ENCODE results near the gene DDX1.

DNA sequence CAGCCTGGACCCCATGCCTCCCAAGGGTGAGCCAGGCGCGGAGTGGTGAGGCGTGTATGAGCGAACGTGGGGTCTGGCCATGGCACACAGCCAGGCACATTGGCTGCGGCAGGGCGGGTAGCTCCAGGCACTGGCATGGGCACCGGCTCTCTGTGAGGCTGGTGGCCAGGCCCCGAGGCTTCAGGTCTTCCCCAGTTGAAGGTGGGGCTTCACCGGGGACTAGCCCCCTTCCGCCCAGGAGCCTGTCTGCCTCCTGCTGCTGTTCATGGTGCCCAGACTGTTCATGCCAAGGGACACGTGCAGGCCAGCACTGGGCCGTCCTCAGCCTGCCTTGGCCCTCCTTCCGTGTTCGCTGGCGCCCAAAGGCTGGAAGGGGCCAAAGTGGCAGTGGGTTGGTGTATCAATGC is 26.8 kb downstream of the DDX1 start:
- TF ChIP-seq CTCF (conservative IDR thresholded peaks at IDR 0.05; ENCODE audit: low read depth in 2 of 2) (no peak), POLR2AphosphoS5 (IDR thresholded peaks at IDR 0.05; ENCODE audit: low read depth) (no peak), EZH2 (IDR thresholded peaks at IDR 0.05; ENCODE audit: low read depth, unreplicated experiment) (no peak), ZNF331 (CRISPR knock-in tag; IDR thresholded peaks at IDR 0.05; ENCODE audit: low read depth) (no peak), EZH2phosphoT487 (IDR thresholded peaks at IDR 0.05; ENCODE audit: unreplicated experiment) (no peak), CREB1 (CRISPR knock-in tag; IDR thresholded peaks at IDR 0.05; ENCODE audit: low read depth) (no peak)
- TF ChIP-seq, protein P1, sequence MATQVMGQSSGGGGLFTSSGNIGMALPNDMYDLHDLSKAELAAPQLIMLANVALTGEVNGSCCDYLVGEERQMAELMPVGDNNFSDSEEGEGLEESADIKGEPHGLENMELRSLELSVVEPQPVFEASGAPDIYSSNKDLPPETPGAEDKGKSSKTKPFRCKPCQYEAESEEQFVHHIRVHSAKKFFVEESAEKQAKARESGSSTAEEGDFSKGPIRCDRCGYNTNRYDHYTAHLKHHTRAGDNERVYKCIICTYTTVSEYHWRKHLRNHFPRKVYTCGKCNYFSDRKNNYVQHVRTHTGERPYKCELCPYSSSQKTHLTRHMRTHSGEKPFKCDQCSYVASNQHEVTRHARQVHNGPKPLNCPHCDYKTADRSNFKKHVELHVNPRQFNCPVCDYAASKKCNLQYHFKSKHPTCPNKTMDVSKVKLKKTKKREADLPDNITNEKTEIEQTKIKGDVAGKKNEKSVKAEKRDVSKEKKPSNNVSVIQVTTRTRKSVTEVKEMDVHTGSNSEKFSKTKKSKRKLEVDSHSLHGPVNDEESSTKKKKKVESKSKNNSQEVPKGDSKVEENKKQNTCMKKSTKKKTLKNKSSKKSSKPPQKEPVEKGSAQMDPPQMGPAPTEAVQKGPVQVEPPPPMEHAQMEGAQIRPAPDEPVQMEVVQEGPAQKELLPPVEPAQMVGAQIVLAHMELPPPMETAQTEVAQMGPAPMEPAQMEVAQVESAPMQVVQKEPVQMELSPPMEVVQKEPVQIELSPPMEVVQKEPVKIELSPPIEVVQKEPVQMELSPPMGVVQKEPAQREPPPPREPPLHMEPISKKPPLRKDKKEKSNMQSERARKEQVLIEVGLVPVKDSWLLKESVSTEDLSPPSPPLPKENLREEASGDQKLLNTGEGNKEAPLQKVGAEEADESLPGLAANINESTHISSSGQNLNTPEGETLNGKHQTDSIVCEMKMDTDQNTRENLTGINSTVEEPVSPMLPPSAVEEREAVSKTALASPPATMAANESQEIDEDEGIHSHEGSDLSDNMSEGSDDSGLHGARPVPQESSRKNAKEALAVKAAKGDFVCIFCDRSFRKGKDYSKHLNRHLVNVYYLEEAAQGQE (IDR thresholded peaks at IDR 0.05; ENCODE audit: unreplicated experiment): no peak

Measured in GM23338 (cell line).